COLO668 (cell line): ENCODE measurements around the gene SCGN.
"Not testable (repeated sequence)": the region's sequence is repeated elsewhere in the genome, so short reads cannot be mapped to it uniquely, and the experiment has no call there.

Experiments
- DNase-seq: peaks from one replicate; lab custom pipeline; 2025; ENCODE audit not compliant: unreplicated experiment; lab: John Stamatoyannopoulos, UW

SCGN gene

GRCh38 chr6:25726122-25726911 lies 74.3 kb downstream of the SCGN start:
- no peak for DNase-seq

GRCh38 chr6:25727028-25727427 lies 75.0 kb downstream of the SCGN start:
- no peak for DNase-seq

- DNase-seq: no peak
Observed at GRCh38 chr6:25730907-25731306, 78.9 kb downstream of the SCGN start.

GRCh38 chr6:25731721-25732120 lies 79.7 kb downstream of the SCGN start:
- DNase-seq: no peak

GRCh38 chr6:25732468-25733198 lies 80.6 kb downstream of the SCGN start:
- DNase-seq: no peak

GRCh38 chr6:25735261-25735660 lies 83.2 kb downstream of the SCGN start:
- DNase-seq: no peak

GRCh38 chr6:25743868-25744267 lies 91.9 kb downstream of the SCGN start:
- no peak for DNase-seq

GRCh38 chr6:25745836-25746235 lies 93.8 kb downstream of the SCGN start:
- no peak for DNase-seq

GRCh38 chr6:25746968-25747367 lies 95.0 kb downstream of the SCGN start:
- no peak for DNase-seq

GRCh38 chr6:25747477-25747876 lies 95.5 kb downstream of the SCGN start:
- no peak for DNase-seq

GRCh38 chr6:25748049-25748448 lies 96.0 kb downstream of the SCGN start:
- DNase-seq: no peak

GRCh38 chr6:25748601-25749517 lies 96.8 kb downstream of the SCGN start:
- DNase-seq: not testable (repeated sequence)

GRCh38 chr6:25749837-25750236 lies 97.8 kb downstream of the SCGN start:
- DNase-seq: no peak

- DNase-seq: no peak
Observed at GRCh38 chr6:25750906-25751305, 98.9 kb downstream of the SCGN start.
